Small intestine (tissue), 7 donors: Measurements from ENCODE around the gene EIF3B. TPM values are rescaled to one million over a fixed set of nuclear protein-coding genes. Genes with fewer than 3 reads are reported as not detected.

Experiments
- DNase-seq, 2 donors: peaks; one replicate each; pipeline versions ENCODE4 v3.0.0 to v3.0.0-alpha.2; 2013
- FAIRE-seq: peaks from 2 replicates; lab custom pipeline; 2012; peaks lifted over from hg19 to GRCh38; lab: Jason Lieb, UNC
- H3K27ac ChIP-seq, 3 donors: one replicate each; pipeline ENCODE4 v1.5.1; 2013; ENCODE audit warnings: low read length in 2 of 3, mild to moderate bottlenecking in 2 of 3, control low read depth in 1 of 3, inconsistent platforms in 1 of 3, low read depth in 1 of 3, moderate library complexity in 1 of 3
- H3K27me3 ChIP-seq, 3 donors: one replicate each; pipeline ENCODE4 v1.6.1; 2013; ENCODE audit warnings: low read length in 3 of 3, inconsistent platforms in 1 of 3; ENCODE audit not compliant: control insufficient read depth in 3 of 3, insufficient read depth in 3 of 3
- H3K36me3 ChIP-seq, 3 donors: one replicate each; pipeline ENCODE4 v1.6.1; 2013; ENCODE audit warnings: low read length in 3 of 3, inconsistent platforms in 1 of 3, low read depth in 1 of 3, mild to moderate bottlenecking in 1 of 3, moderate library complexity in 1 of 3; ENCODE audit not compliant: control insufficient read depth in 3 of 3, insufficient read depth in 2 of 3
- H3K4me1 ChIP-seq, 3 donors: one replicate each; pipeline ENCODE4 v1.6.1; 2013; ENCODE audit warnings: low read length in 2 of 3, inconsistent platforms in 1 of 3, low read depth in 1 of 3, mild to moderate bottlenecking in 1 of 3, moderate library complexity in 1 of 3; ENCODE audit not compliant: control insufficient read depth in 3 of 3, insufficient read depth in 2 of 3
- H3K4me3 ChIP-seq, 3 donors: one replicate each; pipeline ENCODE4 v1.5.1; 2013; ENCODE audit warnings: low read length in 3 of 3, control low read depth in 1 of 3, inconsistent platforms in 1 of 3, low read depth in 1 of 3, mild to moderate bottlenecking in 1 of 3, moderate library complexity in 1 of 3
- H3K9me3 ChIP-seq, 2 donors: one replicate each; pipeline ENCODE4 v1.6.1; 2013; ENCODE audit warnings: low read depth in 1 of 2, low read length in 1 of 2; ENCODE audit not compliant: control insufficient read depth in 2 of 2, insufficient read depth in 1 of 2
- WGBS, 3 donors: extraction: QIAGEN DNeasy Blood & Tissue Kit; methylation state at CpG; one replicate each; pipeline ENCODE4 v1.1.7; 2013; 5-methylcytosine and 5-hydroxymethylcytosine counted together
- polyA plus RNA-seq, 4 donors: library from polyadenylated mRNA; stranded (reverse) in 3 of 4; unstranded in 1 of 4; fragments of 200-250 nt in 3 of 4; fragments of 120-200 nt in 1 of 4; gene quantifications; one replicate each; pipeline versions ENCODE4 v1.2.1 to v1.2.3, GENCODE V29; 2013
- donor health status: healthy with polysubstance abuse.
- donor health status: control.
- donor health status: control.
- donor health status: Bipolar disorder and iron deficiency.
- donor health status: healthy.

The EIF3B gene
- polyA plus RNA-seq, 4 donors: 53.9 to 114 (median 80.7) TPM

GRCh38 chr7:2353113-2353935 is 1.3 kb upstream of the EIF3B start:
- Histone ChIP-seq H3K27me3 (no peaks in the 10 kb centered on the region), H3K4me3 (peak overlapping the region in 2 of 3 donors; percentile 87 to 100), H3K36me3 (peaks cover 0 to 24% (median 0%) of the 10 kb centered on the region in 3 donors), H3K27ac (peak overlapping the region in 2 of 3 donors; percentile 98 to 100), H3K9me3 (no peaks in the 10 kb centered on the region), H3K4me1 (peaks cover 0 to 13% (median 5%) of the 10 kb centered on the region in 3 donors)
- DNase-seq (no peak), FAIRE-seq (no peak)
- 55 to 68% (median 64%) methylated on average over 22 of the region's 22 CpGs for WGBS, 3 donors

- peak; percentile 86 to 96 for DNase-seq
- Histone ChIP-seq H3K4me1 (peaks cover 0 to 13% (median 5%) of the 10 kb centered on the region in 3 donors), H3K27ac (peak overlapping the region; percentile 70 to 100 (median 98)), H3K27me3 (no peaks in the 10 kb centered on the region), H3K4me3 (peak overlapping the region; percentile 38 to 100 (median 87)), H3K36me3 (peaks cover 0 to 30% (median 0%) of the 10 kb centered on the region in 3 donors), H3K9me3 (no peaks in the 10 kb centered on the region)
- WGBS, 3 donors: 0 to 1% (median 0%) methylated on average over 26 of the region's 26 CpGs
- no peak for FAIRE-seq
Measured at GRCh38 chr7:2353936-2354185, 766 bp upstream of the EIF3B start.

GRCh38 chr7:2354939-2355704 is 495 bp downstream of the EIF3B start:
- FAIRE-seq: no peak

GRCh38 chr7:2355705-2356008 is 1.0 kb downstream of the EIF3B start:
- H3K27me3 ChIP-seq: no peaks in the 10 kb centered on the region
- FAIRE-seq: no peak

More at GRCh38 chr7:2354939-2355704, 495 bp downstream of the EIF3B start:
- 0 to 1% (median 0%) methylated on average over 59 to 92 of the region's 92 CpGs for WGBS, 3 donors
- Histone ChIP-seq H3K36me3 (peaks cover 0 to 36% (median 0%) of the 10 kb centered on the region in 3 donors), H3K27me3 (no peaks in the 10 kb centered on the region), H3K9me3 (no peaks in the 10 kb centered on the region), H3K4me1 (peaks cover 0 to 13% (median 5%) of the 10 kb centered on the region in 3 donors), H3K4me3 (peak overlapping the region; percentile 87 to 100 (median 96)), H3K27ac (peak overlapping the region in 2 of 3 donors; percentile 70 to 100)
- DNase-seq: peak; percentile 24 to 50

GRCh38 chr7:2357165-2357564 is 2.5 kb downstream of the EIF3B start:
- Histone ChIP-seq H3K9me3 (no peaks in the 10 kb centered on the region), H3K4me3 (no peak overlapping the region), H3K4me1 (peaks cover 0 to 13% (median 5%) of the 10 kb centered on the region in 3 donors), H3K27me3 (no peaks in the 10 kb centered on the region), H3K36me3 (peaks cover 0 to 52% (median 2%) of the 10 kb centered on the region in 3 donors), H3K27ac (no peak overlapping the region)
- WGBS, 3 donors: 76 to 77% (median 77%) methylated on average over 8 of the region's 8 CpGs
- FAIRE-seq (no peak), DNase-seq (no peak)

More at GRCh38 chr7:2355705-2356008, 1.0 kb downstream of the EIF3B start:
- Histone ChIP-seq H3K4me3 (peak overlapping the region; percentile 87 to 100 (median 96)), H3K9me3 (no peaks in the 10 kb centered on the region), H3K36me3 (peaks cover 0 to 37% (median 0%) of the 10 kb centered on the region in 3 donors), H3K4me1 (peaks cover 0 to 13% (median 5%) of the 10 kb centered on the region in 3 donors), H3K27ac (no peak overlapping the region)
- DNase-seq: no peak
- 1 to 4% (median 3%) methylated on average over 9 of the region's 9 CpGs for WGBS, 3 donors

GRCh38 chr7:2357571-2357970 is 2.9 kb downstream of the EIF3B start:
- Histone ChIP-seq H3K4me3 (no peak overlapping the region), H3K27me3 (no peaks in the 10 kb centered on the region), H3K36me3 (peaks cover 3 to 56% (median 5%) of the 10 kb centered on the region in 3 donors), H3K4me1 (peaks cover 0 to 13% (median 5%) of the 10 kb centered on the region in 3 donors), H3K27ac (no peak overlapping the region), H3K9me3 (no peaks in the 10 kb centered on the region)
- DNase-seq (no peak), FAIRE-seq (no peak)
- WGBS, 3 donors: 71 to 79% (median 76%) methylated on average over 6 of the region's 6 CpGs

- H3K27ac ChIP-seq: no peak overlapping the region
- no peak for DNase-seq
- H3K27me3 ChIP-seq: no peaks in the 10 kb centered on the region
- 56 to 74% (median 67%) methylated on average over 8 of the region's 8 CpGs for WGBS, 3 donors
- H3K9me3 ChIP-seq: no peaks in the 10 kb centered on the region
- peaks cover 11 to 67% (median 15%) of the 10 kb centered on the region in 3 donors for H3K36me3 ChIP-seq
- H3K4me3 ChIP-seq: no peak overlapping the region
- FAIRE-seq: no peak
- peaks cover 0 to 8% (median 5%) of the 10 kb centered on the region in 3 donors for H3K4me1 ChIP-seq
Measured at GRCh38 chr7:2358968-2359527, 4.4 kb downstream of the EIF3B start.

- Histone ChIP-seq H3K27me3 (no peaks in the 10 kb centered on the region), H3K27ac (no peak overlapping the region), H3K4me3 (no peak overlapping the region), H3K9me3 (no peaks in the 10 kb centered on the region), H3K4me1 (peaks cover 0 to 8% (median 5%) of the 10 kb centered on the region in 3 donors), H3K36me3 (peaks cover 11 to 69% (median 15%) of the 10 kb centered on the region in 3 donors)
- WGBS, 3 donors: 88 to 91% (median 91%) methylated on average over 11 of the region's 11 CpGs
- DNase-seq (no peak), FAIRE-seq (no peak)
Measured at GRCh38 chr7:2359610-2360009, 5.0 kb downstream of the EIF3B start.
